HCT116 (cell line): ENCODE measurements around the gene TLE4. TPM values are rescaled to one million over a fixed set of nuclear protein-coding genes. Genes with fewer than 3 reads are reported as not detected.

Source experiments
- ATAC-seq: fragments of 200-7000 bp; cut with Tn5 transposase; 2 replicates; pipeline ENCODE4 v1.9.1; 2020; ENCODE audit warnings: mild to moderate bottlenecking, moderate library complexity
- BruUV-seq: library from RNA; stranded (reverse); fragments of 400-500 nt; replicated peaks from 2 replicates; lab custom pipeline; 2021; lab: Mats Ljungman, UMichigan
- CTCF ChIA-PET: fragments of 300-600 bp; sonication (Branson Sonifier 250); formaldehyde crosslinking; loops from one replicate; lab custom pipeline; 2021; ENCODE audit warnings: antibody characterized with exemption; lab: Charles Lee
- POLR2A ChIA-PET: fragments of 300-600, 350-600 bp; sonication (Branson Sonifier 250); formaldehyde crosslinking; loops from one replicate; lab custom pipeline; 2021; ENCODE audit warnings: antibody characterized with exemption; lab: Charles Lee
- RAD21 ChIA-PET, 2 experiments: fragments of 300-600 bp; sonication (Branson Sonifier 250); formaldehyde crosslinking; loops; one replicate each; lab custom pipeline; 2023; ENCODE audit warnings: low total read pairs in 2 of 2; ENCODE audit not compliant: uncharacterized antibody in 2 of 2, unreplicated experiment in 2 of 2, low non-redundant PET in 1 of 2; lab: Charles Lee
- DNase-seq: peaks from one replicate; pipeline ENCODE4 v3.0.0-alpha.2; 2010; ENCODE audit warnings: low read depth, low spot score
- H2AFZ ChIP-seq: fragments of 200-600 bp; shearing (Covaris generic), sonication (generic); 2 replicates; pipeline ENCODE4 v1.6.1; 2017; ENCODE audit warnings: low read depth, mixed run types, mixed read lengths, antibody characterized with exemption, low read length; ENCODE audit not compliant: poor library complexity, severe bottlenecking
- H3K27ac ChIP-seq: 2 replicates; pipeline ENCODE4 v1.5.1; 2012; ENCODE audit warnings: low read depth, low read length
- H3K27me3 ChIP-seq: fragments of 200-600 bp; sonication (generic); 2 replicates; pipeline ENCODE4 v1.6.1; 2016; ENCODE audit warnings: mixed run types, low read length, mixed read lengths; ENCODE audit not compliant: insufficient read depth
- H3K36me3 ChIP-seq, 2 experiments: fragments of 200-500 bp in 1 of 2; fragments of 200-600 bp in 1 of 2; sonication (Bioruptor generic) in 1 of 2; sonication (generic) in 1 of 2; 2 replicates each; pipeline versions ENCODE4 v1.5.1 to v1.6.1; 2014 to 2016; ENCODE audit warnings: low read length in 2 of 2, inconsistent platforms in 1 of 2, mixed read lengths in 1 of 2, mixed run types in 1 of 2; ENCODE audit not compliant: insufficient read depth in 2 of 2, control insufficient read depth in 1 of 2
- H3K4me1 ChIP-seq, 2 experiments: fragments of 200-600 bp in 1 of 2; sonication (generic) in 1 of 2; 2 replicates each; pipeline versions ENCODE4 v1.5.1 to v1.6.1; 2012 to 2017; ENCODE audit warnings: low read length in 2 of 2, inconsistent platforms in 1 of 2, mild to moderate bottlenecking in 1 of 2, mixed read lengths in 1 of 2, mixed run types in 1 of 2, moderate library complexity in 1 of 2; ENCODE audit not compliant: insufficient read depth in 2 of 2, control insufficient read depth in 1 of 2
- H3K4me2 ChIP-seq: fragments of 200-600 bp; sonication (generic); 2 replicates; pipeline ENCODE4 v1.6.1; 2017; ENCODE audit warnings: mixed run types, low read length, mixed read lengths
- H3K4me3 ChIP-seq, 2 experiments: fragments of 200-600 bp in 1 of 2; sonication (generic) in 1 of 2; replicated peaks in 1 of 2; 2 replicates each; pipeline ENCODE4 v1.5.1; 2011 to 2016; ENCODE audit warnings: low read length in 2 of 2, control low read depth in 1 of 2, low read depth in 1 of 2, mild to moderate bottlenecking in 1 of 2, mixed read lengths in 1 of 2, mixed run types in 1 of 2
- H3K79me2 ChIP-seq: fragments of 200-600 bp; sonication (generic); 2 replicates; pipeline ENCODE4 v1.6.1; 2017; ENCODE audit warnings: mild to moderate bottlenecking, mixed run types, low read length, moderate library complexity, mixed read lengths; ENCODE audit not compliant: insufficient read depth
- H3K9ac ChIP-seq: fragments of 200-600 bp; sonication (generic); 2 replicates; pipeline ENCODE4 v1.6.1; 2016; ENCODE audit warnings: low read length, mixed read lengths
- H3K9me2 ChIP-seq: fragments of 200-600 bp; sonication (generic), shearing (Covaris generic); 2 replicates; pipeline ENCODE4 v1.6.1; 2017; ENCODE audit warnings: mixed run types, mild to moderate bottlenecking, moderate library complexity; ENCODE audit not compliant: insufficient read depth
- H3K9me3 ChIP-seq, 2 experiments: fragments of 200-500 bp in 1 of 2; fragments of 200-600 bp in 1 of 2; sonication (Bioruptor generic) in 1 of 2; sonication (generic) in 1 of 2; 2 replicates each; pipeline ENCODE4 v1.6.1; 2014 to 2017; ENCODE audit warnings: low read length in 2 of 2, mixed read lengths in 2 of 2, inconsistent platforms in 1 of 2, low read depth in 1 of 2, mild to moderate bottlenecking in 1 of 2, mixed run types in 1 of 2, moderate library complexity in 1 of 2; ENCODE audit not compliant: control insufficient read depth in 1 of 2, insufficient read depth in 1 of 2
- H4K20me1 ChIP-seq: fragments of 200-600 bp; sonication (generic), shearing (Covaris generic); 2 replicates; pipeline ENCODE4 v1.6.1; 2017; ENCODE audit warnings: mixed run types, mild to moderate bottlenecking, moderate library complexity; ENCODE audit not compliant: insufficient read depth
- CEBPB ChIP-seq: IDR thresholded peaks from 2 replicates; pipeline ENCODE4 v1.6.1; 2012; ENCODE audit warnings: low read depth
- POLR2AphosphoS5 ChIP-seq: IDR thresholded peaks from 2 replicates; pipeline ENCODE4 v1.6.1; 2011; ENCODE audit warnings: mild to moderate bottlenecking, low read depth, low read length, moderate library complexity
- intact Hi-C: fragments of 100-400 bp; cut with micrococcal nuclease; formaldehyde crosslinking; loops from 2 replicates; pipeline ENCODE4 v1.10.0; 2022
- total RNA-seq: library from RNA; stranded (reverse); gene quantifications from one replicate; pipeline ENCODE4 v1.2.1, GENCODE V29; 2021; ENCODE audit not compliant: unreplicated experiment
- TF ChIP-seq, protein P1 (sequence below): IDR thresholded peaks from 2 replicates; pipeline ENCODE4 v1.6.1; 2011; ENCODE audit warnings: mild to moderate bottlenecking, low read length, moderate library complexity; ENCODE audit not compliant: insufficient replicate concordance; ENCODE audit errors: extremely low read depth
- TF ChIP-seq, protein P2 (sequence below): IDR thresholded peaks from 2 replicates; pipeline ENCODE4 v1.6.1; 2012; ENCODE audit warnings: low read depth

Gene TLE4
- total RNA-seq, 1 experiment from 2014 or later, result 0.39 TPM

DNA sequence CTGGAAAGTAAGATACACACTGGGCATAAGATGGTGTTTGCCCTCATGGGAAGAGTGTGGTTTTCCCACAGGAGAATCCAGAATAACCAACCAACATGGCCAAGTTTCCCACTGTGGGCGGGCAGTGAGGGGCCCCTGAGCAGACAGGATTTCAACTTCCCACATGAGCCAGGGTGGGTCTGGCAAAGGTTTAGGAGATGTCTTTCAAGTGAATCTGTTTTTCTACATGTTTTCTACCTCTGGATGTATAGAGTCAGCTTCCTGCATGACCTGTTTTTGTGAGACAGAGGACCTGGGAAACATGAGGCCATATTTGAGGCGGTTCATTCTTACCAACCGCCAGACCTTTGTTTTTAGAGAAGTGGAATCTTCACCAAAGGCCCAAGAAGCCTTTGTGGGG, 100.5 kb downstream of the TLE4 start:
- Histone ChIP-seq H2AFZ (no peak overlapping the region), H3K79me2 (no peaks in the 10 kb centered on the region), H3K9ac (no peak overlapping the region), H3K9me3 (peaks cover 10 to 23% of the 10 kb centered on the region in 2 experiments; a peak in 2 of 4 replicates), H3K36me3 (no peaks in the 10 kb centered on the region), H3K4me3 (no peak overlapping the region), H4K20me1 (no peaks in the 10 kb centered on the region), H3K9me2 (no peaks in the 10 kb centered on the region), H3K27me3 (no peaks in the 10 kb centered on the region)
- ChIA-PET CTCF (no interaction called here), RAD21 (no interaction called here)
- no peak for DNase-seq
- intact Hi-C loops, result no loop called here
- no peak for ATAC-seq
- TF ChIP-seq POLR2AphosphoS5 (no peak), CEBPB (no peak)
- TF ChIP-seq, protein P1, sequence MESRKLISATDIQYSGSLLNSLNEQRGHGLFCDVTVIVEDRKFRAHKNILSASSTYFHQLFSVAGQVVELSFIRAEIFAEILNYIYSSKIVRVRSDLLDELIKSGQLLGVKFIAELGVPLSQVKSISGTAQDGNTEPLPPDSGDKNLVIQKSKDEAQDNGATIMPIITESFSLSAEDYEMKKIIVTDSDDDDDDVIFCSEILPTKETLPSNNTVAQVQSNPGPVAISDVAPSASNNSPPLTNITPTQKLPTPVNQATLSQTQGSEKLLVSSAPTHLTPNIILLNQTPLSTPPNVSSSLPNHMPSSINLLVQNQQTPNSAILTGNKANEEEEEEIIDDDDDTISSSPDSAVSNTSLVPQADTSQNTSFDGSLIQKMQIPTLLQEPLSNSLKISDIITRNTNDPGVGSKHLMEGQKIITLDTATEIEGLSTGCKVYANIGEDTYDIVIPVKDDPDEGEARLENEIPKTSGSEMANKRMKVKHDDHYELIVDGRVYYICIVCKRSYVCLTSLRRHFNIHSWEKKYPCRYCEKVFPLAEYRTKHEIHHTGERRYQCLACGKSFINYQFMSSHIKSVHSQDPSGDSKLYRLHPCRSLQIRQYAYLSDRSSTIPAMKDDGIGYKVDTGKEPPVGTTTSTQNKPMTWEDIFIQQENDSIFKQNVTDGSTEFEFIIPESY, result no peak
- TF ChIP-seq, protein P2, sequence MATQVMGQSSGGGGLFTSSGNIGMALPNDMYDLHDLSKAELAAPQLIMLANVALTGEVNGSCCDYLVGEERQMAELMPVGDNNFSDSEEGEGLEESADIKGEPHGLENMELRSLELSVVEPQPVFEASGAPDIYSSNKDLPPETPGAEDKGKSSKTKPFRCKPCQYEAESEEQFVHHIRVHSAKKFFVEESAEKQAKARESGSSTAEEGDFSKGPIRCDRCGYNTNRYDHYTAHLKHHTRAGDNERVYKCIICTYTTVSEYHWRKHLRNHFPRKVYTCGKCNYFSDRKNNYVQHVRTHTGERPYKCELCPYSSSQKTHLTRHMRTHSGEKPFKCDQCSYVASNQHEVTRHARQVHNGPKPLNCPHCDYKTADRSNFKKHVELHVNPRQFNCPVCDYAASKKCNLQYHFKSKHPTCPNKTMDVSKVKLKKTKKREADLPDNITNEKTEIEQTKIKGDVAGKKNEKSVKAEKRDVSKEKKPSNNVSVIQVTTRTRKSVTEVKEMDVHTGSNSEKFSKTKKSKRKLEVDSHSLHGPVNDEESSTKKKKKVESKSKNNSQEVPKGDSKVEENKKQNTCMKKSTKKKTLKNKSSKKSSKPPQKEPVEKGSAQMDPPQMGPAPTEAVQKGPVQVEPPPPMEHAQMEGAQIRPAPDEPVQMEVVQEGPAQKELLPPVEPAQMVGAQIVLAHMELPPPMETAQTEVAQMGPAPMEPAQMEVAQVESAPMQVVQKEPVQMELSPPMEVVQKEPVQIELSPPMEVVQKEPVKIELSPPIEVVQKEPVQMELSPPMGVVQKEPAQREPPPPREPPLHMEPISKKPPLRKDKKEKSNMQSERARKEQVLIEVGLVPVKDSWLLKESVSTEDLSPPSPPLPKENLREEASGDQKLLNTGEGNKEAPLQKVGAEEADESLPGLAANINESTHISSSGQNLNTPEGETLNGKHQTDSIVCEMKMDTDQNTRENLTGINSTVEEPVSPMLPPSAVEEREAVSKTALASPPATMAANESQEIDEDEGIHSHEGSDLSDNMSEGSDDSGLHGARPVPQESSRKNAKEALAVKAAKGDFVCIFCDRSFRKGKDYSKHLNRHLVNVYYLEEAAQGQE, result no peak
- TF ChIP-seq, all 23 proteins: peak for 0
- no TSS peak for BruUV-seq
- POLR2A ChIA-PET, result no interaction called here
- Histone ChIP-seq H3K27ac (no peak overlapping the region), H3K4me1 (no peaks in the 10 kb centered on the region), H3K4me2 (no peak overlapping the region)
